NCI-H1048 (cell line): ENCODE results near the gene MAD2L1.
A peak's percentile ranks its signal among the peaks of the same experiment; 100 is the strongest.
"Not testable (repeated sequence)": the region's sequence is repeated elsewhere in the genome, so short reads cannot be mapped to it uniquely, and the experiment has no call there.

ENCODE experiments used
- DNase-seq: peaks from one replicate; lab custom pipeline; 2025; lab: John Stamatoyannopoulos, UW

MAD2L1 gene

DNA sequence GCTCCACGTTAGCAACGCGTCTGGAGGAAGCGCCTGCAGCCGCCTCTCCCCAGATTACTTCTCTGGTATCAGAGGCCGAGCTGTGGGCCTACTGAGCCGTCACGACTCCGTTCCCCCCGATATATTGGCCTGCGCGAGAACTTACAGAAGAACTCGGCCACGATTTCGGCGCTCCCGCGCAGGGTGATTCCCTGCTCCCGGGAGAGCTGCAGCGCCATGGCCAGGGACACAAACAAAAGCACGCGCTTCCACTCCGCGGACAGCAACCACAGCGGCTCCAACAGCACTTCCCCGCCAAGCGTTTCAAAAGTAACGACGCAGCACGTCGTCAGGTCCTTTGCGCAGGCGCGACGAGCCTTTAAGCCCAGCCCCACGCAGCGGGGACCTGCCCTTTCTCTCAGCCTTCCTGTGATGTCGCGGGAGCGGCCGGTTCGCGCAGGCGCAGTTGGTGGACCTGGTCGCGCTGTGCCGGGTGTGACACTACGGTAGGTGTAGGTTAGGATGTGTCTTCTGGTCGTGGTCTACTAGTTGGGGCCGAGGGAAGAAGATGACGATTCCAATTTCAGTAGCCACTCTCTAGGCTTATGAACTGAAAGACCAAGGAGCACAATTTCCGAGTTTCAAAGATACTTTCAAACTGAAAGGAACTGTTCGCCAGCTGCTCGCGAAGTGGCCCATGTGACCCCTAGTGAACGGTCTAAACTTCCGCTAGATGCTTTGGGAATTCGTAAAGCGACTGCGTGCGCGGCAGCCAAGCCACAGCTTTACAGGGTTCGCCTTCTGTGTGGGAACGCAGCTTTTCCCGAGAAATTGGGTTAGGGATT, at the start of gene MAD2L1:
MAD2L1 (minus strand) TSS at position 332 of the 824 bp plus-strand sequence; CDS start at position 218, 114 bp downstream.
- DNase-seq = peak; percentile 96

DNA sequence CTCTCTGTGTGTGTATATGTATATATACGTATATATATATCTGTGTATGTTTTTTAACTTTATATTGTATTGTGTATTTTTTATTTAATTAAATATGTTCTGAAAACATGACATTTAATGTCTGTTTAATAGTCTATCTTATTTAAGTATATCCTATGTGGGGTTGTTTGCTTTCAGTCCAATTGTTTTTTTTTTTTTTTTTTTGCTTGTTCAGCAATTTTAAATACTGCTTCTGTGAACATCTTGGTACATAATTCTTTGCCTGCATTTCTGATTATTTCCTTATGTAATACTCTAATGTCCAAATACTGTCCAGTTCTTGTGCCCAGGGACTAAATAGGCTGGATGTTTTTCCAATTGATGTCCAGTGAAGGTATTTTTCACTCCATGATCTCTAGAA, 45.1 kb upstream of the MAD2L1 start:
- no peak for DNase-seq

DNA sequence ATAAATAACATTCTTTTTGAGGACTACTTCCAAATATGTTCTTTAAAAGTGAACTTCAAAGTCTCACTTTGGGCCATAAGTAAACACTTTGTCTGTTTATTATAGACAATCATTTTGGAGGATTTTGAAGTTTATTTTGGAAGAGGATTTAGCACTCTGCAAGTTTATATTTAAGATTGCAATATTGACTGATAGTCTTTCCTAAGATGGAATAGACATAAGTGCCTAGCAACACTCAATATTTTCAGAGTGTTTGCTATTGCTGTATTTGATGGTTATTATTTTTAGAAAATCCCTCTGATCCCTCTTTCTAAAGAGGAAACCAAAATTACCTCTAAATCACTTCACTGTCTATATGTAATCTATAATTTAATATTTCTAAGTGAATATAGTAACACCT, 42.8 kb upstream of the MAD2L1 start:
- no peak for DNase-seq

DNA sequence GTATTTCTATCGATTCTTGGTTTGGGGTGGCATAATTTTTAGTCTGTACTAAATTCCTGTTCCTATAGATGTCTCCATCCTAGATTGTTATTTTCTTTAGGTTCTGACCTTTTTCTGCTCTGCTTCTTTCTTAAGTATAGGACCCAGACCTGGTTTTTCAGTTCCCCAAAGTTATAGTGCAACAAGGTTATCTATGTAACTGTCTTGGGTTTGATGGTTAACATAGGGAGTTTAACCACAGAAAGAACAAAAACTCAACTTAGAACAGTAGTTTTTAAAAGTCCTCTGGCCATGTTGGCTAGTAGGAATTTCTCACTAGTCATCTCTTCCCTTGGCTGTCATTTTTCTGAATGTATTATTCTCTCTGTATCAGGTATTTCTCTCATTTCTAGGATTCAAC, 38.8 kb upstream of the MAD2L1 start:
- no peak for DNase-seq

DNA sequence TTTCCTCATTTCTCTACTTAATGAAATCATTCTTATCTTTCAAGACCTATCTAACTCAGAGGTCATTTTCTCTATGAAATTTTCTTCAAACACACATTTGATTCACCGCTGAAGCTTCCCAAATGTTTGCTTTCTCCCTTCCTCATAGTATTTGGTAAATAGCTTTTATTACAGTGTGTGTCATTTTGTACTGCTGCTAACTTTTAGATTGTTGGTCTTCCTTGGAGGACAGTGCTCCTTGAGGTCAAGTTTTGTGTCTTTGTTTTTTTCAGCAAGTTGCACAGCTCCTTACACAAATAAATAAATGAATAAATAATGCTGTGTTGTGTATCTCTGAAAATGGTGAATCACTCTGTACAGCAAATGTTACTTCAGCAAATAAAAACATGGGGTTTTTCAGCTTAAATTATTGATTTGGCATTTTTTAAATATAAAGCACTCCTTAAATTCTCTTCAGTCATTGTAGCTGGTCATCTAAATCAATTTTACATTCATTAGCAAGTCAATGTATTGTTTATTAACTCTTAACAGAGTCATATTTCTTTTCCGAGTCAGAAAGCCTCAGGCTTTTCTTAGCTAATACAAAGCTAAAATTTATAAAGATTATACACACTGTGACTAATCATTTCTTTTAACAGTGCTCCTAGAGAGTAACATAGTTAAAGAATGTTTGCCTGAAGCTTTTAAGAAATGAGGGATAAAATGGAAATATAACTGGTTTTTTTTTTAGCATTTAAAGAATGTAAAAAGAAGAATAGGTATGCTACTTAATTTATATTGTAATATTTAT, 30.1 kb upstream of the MAD2L1 start:
- no peak for DNase-seq

DNA sequence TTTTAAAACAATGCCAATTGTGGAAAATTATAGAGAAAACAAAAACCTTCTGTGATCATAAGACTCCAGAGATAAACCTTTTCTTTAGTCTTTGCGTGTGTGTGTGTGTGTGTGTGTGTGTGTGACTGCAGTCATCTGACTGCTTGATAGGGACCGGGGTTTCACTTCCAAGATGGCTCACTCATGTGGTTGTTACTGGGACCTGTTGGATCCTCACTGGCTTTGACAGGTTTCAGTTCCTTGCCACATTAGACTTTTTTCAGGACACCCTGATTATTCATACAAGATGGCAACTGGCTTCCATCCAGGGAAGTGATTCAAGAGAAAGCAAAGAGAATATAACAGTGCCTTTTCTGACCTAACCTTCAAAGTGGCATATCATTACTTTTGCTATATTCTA, 21.9 kb upstream of the MAD2L1 start:
- no peak for DNase-seq

DNA sequence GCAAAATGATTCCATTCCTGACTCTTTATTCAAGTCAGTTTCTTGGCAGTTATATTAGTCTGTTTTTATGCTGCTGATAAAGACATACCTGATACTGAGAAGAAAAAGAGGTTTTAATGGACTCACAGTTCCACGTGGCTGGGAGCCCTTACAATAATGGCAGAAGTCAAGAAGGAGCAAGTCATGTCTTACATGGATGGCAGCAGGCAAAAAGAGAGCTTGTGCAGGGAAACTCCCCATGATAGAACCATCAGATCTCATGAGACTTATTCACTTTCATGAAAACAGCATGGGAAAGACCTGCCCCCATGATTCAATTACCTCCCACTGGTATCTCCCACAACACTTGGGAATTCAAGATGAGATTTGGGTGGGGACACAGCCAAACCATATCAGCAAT, 21.4 kb upstream of the MAD2L1 start:
- not testable (repeated sequence) for DNase-seq

DNA sequence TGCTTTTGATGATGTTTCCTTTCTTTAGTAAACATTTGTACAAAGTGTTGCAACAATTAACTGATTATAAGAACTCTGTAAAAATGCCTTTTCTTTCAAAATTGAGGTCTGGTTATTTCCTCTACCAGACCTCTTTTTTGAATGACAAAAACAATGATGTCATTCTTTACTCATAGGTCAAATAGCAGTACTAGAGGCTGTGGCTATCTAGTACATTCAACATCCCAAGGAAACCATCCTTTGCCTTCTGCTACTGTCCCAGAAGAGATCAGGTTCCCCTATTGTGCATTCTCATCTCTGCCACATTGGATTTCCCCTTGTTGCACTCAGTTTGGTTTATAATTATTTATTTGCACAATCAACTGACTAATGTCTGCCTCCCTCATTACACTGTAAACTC, 19.1 kb upstream of the MAD2L1 start:
- no peak for DNase-seq

DNA sequence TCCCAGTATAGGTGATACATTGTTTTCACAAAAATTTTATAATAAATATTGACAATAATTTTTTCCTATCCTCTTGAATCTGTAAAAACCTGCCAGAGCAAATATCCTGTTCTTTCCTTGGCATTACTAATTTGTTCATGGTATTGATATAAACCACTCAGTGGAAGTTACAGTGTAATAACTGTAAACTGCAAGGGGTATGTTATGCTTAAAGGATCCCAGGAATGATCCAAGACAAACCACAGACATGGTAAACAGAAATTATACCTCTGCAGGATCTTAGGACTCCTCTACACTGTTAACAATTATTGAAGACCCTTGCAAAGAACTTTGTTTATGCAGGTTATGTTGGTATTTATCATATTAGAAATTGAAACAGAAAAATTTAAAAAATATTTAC, 17.7 kb upstream of the MAD2L1 start:
- no peak for DNase-seq

DNA sequence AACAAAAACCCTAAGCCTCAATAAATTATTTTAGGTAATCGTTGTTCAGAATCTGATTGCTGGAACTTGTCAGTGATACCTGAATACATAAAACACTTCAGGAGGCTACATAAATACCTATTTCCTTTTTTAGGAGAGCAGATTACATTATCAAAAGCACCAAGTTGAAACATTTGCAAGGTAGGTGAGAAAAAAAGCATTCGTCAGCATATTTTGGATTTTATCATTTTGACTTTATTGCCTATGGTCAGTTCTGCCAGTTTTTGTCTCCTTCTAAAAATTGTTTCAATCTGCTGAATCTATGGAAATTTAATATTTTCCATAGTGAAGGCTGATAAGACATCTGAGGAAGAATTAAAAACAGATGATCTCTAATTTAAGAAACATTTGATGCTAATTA, 16.5 kb upstream of the MAD2L1 start:
- DNase-seq = no peak

DNA sequence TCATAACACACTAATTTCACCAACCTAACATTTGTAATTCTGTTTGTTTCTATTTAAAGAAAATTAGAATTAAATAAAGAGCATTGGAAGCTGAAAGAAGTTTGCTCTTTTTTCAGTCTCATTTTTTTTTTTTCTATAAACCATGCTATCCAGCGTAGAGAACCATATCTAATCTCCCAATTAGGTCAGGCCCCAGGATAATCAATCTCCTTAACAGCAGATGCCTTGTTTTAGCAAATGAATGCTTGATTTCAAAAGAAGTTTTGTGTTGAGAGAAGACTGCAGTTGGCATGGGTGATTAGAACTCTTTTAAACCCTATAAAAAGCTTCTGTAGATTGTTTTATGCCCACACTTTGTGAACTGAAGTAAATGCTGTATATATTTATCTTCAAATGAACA, 15.6 kb upstream of the MAD2L1 start:
- no peak for DNase-seq

DNA sequence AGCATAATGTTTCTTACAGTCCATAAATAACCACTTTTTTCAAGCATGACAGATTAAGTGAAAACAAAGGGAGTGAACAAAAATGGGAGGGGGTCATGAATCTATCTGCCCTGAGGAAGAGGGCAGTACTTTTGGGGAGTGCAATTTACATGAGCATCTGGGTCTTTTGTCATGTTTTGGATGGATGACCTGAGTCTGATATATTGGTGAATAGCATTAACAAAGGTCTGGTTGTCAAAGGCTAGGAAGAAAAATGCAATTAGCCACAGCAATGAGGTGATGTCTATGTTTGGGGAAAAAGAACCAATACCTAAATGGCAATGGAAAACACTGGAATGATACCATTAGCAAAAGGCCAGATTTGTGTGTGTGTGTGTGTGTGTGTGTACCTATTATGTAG, 15.1 kb upstream of the MAD2L1 start:
- DNase-seq = no peak

DNA sequence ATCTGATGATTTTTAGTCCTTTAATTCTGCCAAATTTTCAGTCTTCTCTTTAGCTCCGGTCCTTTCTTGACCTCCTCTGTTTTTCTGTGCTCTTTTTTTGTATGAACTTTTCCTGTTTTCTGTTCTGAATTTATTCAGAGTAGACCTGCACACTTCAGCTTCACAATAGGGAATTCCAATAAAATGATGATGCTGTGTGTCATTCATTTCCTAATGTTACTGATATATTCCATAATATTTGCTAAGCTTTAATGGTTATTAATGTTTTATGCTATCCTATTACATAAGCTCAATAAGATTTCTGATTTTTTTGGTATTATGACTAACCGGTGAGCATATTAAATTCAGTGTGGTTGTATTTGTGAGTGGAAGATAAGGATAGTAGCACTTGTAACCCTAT, 13.9 kb upstream of the MAD2L1 start:
- DNase-seq = no peak

DNA sequence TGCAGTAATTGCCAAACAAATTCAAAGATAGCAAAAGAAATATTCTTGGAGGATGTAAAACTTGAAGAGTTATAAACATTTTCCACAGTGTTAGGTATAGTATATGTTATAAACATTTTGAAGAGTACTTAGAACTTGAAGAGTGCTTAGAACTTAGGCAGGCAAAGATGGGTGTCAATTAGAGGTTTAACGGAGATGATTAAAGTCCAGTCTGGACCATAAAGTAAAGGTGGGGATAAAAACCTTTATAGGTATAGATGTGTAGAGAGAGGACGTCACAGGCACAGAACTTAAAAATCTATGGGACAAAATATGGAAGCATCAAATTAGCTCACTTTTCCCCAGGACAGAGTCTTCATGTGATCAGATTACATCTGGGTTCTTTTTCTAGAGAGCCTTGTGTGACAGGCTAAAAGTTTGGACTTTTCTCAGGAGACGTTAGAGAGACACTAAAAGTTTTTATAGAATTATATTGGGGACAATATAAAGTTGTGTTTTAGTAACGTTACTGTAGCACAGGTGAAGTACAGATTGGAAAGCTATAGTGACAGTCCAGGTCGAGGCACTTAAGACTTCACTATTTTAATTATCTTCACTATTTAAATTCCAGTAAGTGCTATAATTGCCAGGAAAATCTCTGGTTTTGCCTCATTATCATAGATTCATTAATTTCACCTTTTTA, 13.3 kb upstream of the MAD2L1 start:
- DNase-seq = no peak

DNA sequence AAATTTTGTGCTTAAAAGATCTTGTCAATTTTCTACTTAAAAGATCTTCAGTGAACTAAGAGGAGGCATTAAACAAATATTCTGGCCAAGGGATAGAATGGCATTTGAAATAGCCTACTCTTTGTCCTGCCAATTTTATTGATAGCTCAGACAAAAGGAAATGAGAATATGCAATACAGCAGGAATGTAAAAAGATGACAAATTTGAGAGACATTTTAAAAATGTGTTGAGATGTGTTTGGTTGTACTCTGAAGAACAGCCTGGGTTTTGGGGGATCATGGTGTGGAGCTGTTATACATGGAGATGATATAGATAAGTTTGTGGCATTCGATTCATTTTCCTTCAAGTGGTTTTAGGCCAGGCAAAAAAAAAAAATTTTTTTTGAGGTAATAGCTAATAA, 11.6 kb upstream of the MAD2L1 start:
- DNase-seq = no peak

DNA sequence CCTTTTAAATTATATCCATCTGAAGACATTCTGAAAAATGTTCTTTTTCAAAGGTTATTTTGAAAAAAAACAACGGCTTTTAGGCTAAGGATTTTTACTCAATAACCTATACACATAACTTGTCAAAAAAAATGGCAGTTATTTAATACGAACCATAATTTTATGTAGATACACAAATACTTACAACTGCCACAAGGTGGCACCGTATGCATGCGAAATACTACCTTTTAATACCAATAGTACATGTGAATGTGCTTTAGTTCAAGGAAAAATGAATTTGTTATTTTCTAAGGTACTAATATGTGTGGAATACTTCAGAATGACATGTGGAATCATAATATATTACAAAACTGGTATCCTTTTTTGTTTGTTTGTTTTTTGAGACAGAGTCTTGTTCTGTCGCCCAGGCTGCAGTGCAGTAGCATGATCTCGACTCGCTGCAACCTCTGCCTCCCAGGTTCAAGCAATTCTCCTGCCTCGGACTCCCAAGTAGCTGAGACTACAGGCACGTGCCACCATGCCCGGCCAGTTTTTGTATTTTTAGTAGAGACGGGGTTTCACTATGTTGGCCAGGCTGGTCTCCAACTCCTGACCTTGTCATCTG, 4.6 kb upstream of the MAD2L1 start:
- DNase-seq = peak; percentile 27

DNA sequence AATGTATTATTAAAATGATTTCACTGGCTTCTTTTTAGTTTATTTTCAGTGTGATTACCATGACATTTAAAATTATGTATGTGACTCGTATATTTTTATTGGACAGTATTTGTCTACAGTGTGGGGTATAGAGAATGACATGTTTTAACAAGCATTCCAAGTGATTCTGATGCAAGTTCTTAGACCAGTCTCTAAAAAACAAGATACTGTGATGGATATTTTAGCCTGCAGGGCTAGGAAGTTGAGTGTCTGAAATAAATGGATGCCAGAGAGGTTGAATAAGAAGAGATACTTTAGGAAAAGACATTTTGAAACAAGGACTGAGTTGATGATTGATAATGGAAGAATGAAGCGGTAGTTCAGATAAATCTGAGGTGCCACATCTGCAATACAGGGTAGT, 3.5 kb upstream of the MAD2L1 start:
- DNase-seq = no peak

DNA sequence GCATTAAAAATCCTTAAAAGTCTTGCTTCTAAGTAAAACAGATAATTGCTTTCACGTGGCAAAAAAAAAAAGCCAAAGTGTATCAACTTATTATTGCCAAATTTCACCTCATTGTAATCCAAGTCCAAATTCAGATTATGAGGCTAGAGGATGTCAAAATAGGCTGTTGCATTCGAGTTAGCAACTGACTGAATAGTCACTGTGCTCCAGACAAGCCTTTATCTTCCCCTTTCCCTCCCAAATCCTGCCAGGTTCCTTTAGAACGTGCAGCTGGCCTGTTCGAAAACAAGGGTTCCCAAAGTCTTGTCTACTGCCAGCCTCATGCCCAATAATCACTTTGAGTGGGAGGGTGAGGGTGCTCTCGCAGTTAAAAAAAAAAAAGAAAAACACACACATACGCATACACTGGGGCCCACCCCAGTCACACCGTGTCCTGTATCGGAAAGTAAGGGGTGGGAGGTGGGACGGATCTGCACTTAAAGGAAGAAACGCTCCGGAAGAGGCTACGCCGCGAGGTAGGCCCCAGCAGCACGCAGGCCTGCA, 603 bp downstream of the MAD2L1 start:
- no peak for DNase-seq

DNA sequence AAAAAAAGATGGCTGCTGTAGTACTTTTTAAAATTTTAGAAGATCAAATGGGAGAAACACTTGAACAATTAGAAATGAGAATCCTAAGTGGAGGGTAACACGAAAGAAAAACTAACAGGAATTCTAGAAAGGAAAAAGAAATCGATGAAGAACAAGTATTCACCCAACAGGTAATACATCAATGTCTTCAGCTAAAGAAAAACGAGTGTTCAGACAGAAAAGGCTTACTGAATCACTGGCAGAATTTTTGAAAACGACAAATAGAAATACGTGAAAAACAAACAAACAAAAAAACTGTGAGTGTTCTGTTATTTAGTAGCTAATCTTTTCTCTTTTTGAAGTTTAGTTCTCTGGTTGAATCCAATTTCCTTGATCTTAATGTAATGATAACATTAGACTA, 1.8 kb downstream of the MAD2L1 start:
- DNase-seq = no peak

DNA sequence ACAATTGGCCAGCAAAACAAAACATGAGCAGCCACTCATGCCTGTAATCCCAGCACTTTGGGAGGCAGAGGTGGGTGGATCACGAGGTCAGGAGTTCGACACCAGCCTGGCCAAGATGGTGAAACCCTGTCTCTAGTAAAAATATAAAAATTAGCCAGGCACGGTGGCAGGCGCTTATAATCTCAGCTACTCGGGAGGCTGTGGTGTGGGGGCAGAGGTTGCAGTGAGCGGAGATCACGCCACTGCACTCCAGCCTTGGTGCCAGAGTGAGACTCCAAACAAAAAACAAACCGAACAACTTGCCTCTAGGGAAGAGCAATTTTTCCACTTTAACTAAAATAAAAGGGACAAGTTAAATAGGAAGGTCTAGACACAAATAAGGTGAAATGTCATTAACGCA, 2.9 kb downstream of the MAD2L1 start:
- DNase-seq = not testable (repeated sequence)

DNA sequence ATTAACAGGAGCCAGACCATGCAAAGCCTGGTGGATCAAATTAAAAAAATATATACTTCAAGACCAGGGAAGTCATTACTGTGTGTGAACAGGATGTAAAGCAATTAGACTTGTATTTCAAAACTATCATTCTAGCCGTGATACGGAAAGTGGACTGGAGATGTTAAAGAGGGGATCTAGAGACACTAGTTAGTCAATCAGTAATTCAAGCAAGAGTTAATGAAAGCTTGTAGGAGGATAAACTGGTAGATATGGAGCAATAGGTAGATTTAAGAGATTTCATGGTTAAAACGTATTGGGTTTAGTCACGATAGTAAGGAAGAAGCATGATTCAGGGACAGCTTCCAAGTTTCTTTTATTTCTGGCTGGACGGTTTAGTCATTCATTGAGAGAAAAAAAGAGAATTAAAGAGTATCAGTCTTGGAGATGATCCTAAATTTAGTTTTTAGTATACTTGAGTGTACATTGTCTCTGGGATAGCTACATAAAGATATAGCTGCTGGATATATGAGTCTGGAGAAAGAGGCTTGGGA, 3.9 kb downstream of the MAD2L1 start:
- DNase-seq = no peak

DNA sequence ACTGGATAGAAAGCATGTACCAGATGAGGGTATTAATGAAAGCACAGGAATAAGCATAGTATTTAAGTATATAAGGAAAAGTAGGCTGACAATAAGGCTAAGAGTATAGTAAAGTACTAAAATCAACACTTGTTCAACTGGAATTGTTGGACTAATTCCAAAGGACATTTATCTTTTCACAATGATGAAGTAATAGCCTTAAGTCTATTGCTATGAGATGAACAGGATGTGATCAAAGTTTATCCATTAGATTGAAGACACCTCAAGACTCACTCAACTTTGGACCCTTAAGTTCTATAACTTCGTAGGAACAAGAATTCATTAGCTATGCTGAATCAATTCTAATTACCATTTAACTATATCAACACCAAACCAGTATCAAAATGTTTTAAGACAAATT, 7.6 kb downstream of the MAD2L1 start:
- DNase-seq = no peak
